ENCODE results near the gene PDE4B.
"Not testable (repeated sequence)": the region's sequence is repeated elsewhere in the genome, so short reads cannot be mapped to it uniquely, and the experiment has no call there.

PDE4B gene

DNA sequence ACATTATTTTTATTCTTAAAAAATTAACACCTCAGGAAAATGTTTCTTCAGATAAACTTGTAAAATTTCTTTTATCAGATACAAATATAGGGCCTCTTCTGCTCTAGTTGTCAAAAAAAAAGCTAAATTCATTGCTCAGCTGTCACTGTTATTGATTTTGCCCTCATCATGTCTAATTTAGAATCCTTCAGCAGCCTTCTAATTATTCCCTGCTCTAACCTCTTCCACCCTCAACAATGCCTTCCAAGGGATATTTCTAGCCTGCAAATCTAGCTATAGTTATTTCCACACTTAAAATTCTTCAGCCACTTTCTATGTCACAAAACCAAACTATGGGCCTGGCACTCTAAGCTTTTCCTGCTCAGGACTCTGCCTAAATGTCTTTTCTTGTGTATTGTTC is 25.2 kb downstream of the PDE4B start:
- no peak for DNase-seq

DNA sequence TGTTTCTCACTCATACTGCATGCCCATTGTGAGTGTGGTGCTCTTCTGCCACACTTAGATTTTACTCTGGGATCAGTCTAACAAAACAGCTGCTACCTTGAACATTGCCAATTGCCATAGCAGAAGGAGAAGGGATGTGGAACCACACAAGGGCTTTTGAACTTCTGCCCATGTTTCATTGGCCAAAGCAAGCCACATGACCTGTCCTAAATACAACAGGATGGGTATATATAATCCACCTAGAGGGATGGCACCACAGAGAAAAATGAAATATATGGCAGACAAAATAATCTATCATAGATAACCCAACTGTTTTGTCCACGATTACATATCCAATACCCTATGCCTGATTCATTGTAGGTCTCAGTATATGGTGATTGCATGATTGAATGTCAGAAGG is 26.3 kb downstream of the PDE4B start:
- DNase-seq, result no peak

DNA sequence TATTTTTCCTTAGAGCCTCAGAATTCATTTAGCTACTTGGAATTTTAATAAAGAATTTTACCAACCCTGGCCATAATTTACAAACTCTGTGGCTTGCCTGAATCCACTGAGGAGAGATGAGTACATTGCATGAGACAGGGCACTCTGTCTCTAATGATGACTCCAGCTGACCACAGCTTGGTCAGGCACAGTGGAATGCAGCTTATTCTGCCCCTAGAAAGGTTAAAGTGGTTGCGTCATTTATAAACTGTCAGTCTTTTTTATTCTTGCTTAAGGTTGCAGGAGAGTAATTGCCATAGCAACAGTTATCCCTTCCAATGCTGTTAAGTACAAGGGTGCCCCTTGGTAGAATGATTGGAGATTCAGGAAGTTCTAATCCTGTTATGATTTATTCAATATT is 28.3 kb downstream of the PDE4B start:
- no peak for DNase-seq

DNA sequence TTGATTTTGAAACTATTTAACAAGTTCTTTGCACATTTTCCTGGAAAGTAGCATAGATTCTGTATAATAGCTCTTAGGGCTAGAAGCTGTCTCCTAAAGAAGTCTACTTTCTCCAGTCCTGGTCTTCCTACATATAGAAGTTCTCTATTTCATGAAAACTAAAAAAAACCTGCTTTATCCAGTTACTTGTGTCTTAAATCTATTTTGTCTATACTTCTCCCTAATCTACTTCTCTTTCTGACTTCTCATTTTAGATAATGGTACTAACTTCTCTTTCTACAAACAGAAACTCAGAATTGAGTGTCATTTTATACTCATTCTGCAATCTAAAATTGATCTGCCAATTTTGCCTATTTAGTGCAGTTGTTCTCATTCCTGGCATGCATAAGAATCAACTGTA is 28.7 kb downstream of the PDE4B start:
- DNase-seq, result no peak

DNA sequence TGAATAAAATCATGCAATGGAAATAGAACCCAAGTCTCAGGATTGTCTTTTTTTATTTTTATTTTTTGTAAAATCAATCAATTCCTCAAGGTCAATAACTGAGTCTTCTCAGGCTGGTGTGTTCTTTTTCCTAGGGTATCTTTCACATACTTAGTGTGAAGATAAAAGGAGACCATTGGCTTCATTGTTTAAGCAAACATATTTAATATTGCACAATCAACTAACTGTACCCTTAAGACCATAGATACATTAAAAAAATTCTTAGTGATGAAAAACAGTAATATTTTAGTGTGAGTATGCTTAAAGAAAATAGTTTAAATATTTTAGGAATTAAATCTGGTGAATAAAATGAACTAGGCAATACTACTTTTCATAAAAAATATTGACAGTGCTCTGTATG is 31.4 kb downstream of the PDE4B start:
- DNase-seq, result no peak

DNA sequence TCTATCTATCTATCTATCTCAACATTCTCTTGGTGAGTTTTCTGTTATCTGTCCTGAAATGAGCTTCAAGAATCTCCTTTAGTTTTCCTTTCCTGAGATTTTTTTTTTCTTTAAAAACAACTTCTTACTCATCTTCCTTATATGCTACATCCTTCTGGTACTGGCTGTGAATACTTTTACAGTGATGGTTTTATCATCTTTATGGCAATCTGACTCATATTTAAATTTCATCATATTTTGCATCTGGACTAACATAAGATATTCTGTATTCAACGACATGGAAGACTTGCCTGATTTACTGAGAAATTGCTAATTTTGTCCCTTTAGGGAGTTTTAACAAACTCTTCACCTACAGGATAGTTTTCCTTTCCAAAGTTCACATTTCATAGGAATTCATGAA is 33.0 kb downstream of the PDE4B start:
- DNase-seq, result no peak

DNA sequence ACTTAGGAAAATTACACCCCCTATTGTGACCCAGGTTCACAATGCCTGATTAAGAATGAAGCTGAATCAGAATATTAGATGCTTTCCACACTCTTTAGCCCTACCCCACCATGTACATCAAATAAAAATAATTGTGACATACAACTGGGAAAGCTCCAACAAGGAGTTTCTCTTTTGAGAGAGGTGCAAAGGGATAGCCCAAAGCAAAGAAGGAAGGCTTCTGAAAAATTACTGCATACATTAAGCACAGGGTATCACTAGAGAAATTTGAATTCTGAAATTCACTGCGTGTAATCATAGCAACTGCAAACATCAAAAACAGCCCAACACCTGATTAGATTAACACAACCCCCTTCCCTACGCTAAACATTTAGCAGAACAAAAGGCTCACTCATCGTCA is 34.1 kb downstream of the PDE4B start:
- DNase-seq, result no peak

DNA sequence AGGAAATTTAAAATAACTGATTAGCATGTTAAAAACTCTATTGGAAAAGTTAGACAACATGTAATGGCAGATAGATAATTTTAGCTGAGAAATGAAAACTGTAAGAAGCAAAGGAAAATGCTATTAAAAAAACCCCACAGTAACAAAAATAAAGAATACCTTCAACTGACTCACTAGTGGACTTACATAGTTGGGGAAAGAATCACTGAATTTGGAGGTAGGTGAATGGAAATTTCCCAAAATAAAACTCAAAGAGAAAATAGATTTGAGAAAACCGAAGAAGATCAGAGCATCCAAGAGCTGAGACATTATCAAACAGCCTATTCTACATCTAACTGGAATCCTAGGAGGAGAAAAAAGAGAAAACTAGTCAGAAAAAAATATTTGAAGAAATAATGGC is 34.7 kb downstream of the PDE4B start:
- no peak for DNase-seq

DNA sequence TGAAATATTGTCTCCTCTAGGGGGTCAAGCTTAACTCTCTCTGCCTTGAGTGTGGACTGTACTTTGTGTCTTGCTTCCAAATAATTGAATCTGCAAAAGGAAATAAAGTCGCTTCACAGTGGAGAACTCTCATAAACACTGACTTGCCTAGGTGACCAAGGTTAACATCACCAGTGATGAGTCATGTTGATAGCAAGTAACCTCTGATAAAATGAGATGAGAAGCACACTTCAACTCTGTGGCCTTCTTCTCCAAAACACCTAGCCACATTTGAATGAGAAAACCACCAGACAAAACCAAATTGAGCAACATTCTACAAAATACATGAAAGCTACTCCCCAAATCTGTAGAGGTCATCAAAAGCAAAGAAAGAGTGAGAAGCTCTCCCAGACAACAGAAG is 37.6 kb downstream of the PDE4B start:
- DNase-seq, result no peak

DNA sequence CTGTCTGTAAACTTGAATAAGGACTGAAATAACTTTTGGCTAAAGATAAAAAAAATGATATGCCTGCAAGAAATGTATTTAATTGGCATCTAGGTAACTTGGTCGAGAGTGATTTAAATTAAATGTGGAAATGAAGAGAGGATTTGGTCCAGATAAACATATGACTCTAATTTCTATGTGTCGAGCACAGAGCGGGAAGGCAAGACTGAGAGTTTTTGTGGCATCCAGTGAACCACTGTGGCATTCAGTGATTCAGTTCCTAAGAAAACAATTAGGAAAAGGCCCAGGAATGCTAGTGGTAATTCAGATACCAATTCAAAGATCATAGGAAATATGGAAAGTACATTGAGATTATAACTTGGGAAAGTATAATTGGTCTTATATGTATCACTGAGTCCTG is 39.6 kb downstream of the PDE4B start:
- DNase-seq, result no peak

DNA sequence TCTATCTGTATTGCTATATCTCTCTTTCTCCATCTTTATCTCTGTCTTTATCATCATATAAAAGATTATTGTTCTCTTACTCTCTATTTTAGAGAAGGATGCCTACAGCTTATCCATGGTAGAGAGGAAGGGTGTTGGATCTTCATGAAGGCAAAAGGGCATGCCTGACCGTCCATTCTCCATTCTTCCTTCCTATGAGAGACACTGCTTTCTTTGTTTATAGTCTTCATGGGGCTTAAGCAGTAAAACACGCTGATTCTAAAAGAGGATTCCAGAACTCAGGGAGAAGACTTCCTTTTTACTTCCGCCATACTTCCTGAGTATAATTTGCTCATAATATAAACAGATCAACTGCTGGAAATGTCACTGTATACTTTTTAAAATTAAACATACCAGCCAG is 44.0 kb downstream of the PDE4B start:
- DNase-seq, result no peak

DNA sequence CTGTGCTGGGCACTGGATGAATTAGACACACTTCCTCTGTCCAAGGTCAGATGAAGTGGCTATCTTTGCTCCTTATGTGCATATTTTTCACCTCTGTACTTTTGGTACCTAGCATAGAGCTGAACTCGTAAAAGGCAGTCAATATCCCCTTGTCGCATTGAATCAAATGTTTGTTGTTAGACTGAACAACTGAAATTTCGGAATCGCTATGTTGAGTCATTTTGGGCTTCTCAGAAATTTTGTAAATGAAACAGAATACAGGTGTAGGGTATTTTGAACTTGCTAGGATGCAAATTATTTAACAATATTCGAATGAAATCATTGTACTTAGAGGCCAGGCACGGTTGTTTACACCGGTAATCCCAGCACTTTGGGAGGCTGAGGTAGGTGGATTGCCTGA is 48.0 kb downstream of the PDE4B start:
- DNase-seq, result no peak

DNA sequence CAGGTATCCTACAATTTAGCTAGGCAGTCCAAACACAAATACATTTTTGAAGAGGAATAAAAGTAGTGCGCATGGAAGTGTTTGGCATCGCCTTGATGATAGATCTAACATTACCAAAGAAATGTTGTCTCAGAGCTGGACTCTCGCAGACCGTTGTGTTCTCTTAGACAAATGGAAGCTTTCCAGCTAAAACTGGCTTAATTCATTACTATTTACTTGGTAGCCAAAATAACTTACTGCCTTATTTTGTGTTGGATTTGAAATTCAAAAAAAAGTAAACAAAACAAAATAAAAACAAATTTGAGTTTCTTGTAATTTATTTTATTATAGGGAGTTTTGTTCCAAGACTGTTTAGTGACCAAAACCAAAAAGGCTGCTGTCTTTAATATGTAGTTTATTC is 51.6 kb downstream of the PDE4B start:
- DNase-seq, result no peak

DNA sequence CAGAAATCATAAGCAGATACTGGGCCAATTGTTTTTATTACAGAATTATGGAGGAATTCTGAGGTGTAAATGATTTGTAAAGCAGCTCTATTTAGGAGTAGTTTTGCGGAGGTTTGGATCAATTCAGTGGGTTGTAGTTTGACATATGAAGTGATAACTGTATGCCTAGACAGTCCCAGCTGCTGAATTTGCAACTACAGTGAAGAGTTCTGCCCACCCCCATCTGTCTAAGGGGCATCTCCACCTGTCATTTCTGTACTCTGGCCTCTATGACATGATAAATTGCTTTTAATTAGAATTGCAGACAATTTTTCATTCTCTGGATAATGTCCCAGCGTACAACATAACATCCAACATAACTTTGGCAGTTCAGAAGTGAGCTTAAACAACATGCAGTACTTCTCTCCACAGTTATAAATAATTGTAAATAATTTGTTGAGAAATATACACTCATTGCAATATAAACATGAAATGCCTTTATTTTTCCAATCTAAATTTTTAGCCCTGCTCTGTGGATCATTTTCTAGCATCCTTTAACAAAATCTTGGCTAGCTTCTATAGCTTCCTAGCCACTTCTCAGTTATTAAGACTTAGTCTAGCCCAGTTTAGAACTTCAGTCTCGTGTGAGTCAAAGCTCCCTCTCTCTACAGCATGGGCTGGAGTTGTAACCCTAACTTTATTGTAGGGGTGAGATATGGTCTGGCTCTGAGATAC is 52.3 kb downstream of the PDE4B start:
- no peak for DNase-seq

DNA sequence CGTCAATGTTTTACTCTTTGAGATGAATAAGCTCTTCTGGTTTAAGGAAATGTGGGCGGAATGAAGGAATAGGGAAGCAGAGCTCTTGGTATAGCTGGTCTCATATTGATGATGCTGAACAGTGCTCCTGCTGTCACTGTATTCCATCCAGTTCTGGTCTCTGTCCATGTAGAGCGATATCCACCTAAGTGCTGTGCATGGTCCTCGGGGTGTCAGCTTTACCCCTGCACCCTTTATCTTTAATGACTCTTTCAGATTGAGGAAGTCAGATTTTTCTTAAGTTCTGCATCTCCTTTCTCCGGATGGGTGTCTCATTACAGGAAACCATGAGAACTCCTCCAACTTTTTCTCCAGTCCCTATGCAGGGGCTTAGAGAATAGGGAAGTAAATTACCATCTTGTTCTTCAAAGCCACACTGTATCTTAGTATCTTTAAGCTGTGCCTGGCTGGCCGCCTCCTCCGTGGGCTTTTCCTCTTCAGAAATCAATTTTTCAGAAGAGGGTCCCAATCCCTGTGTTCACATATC is 52.9 kb downstream of the PDE4B start:
- DNase-seq, result no peak

DNA sequence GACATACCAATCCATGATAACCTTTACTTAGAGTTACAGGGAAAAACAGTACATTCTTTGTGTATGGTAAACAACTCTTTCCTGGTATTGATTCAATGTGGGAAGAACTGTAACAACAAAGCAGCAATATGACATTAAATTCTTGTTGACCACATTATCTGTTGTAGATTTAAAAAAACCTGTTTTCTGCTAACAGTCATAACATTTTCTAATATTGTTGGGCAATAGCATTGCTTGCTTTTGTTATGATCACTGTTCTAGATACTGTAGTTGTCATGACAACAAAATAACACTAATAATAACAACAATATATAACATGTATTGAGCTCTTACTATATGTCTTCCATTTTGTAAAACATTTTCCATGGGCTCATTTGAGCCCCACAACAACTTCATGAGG is 54.2 kb downstream of the PDE4B start:
- no peak for DNase-seq

DNA sequence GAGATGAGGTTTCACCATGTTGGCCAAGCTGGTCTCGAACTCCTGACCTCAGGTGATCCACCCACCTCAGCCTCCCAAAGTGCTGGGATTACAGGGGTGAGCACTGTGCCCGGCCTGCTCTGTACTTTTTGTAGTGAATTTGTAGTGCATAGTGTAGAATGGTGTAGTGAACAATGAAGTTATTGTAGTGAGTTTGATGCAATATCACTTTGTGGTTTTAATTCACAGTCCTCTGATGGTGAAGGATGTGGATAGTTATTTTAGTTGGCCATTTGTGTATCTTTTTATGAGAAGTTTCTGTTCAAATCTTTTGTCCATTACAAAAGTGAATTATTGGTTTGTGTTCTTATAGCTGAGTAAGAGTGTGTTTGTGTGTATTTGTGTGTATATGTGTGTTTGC is 57.6 kb downstream of the PDE4B start:
- DNase-seq, result no peak

DNA sequence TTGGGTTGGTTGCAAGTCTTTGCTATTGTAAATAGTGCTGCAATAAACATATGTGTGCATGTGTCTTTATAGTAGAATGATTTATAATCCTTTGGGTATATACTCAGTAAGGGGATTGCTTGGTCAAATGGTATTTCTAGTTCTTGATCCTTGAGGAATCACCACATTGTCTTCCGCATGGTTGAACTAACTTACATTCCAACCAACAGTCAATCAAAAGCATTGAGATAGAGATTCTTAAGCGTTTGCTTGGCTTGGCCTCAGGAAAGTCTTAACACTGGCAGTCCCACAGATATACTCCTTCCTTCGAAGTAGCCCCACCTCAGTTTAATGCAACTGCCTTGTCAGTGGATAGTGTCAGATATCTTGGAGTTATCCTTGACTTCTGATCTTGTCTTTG is 63.9 kb downstream of the PDE4B start:
- not testable (repeated sequence) for DNase-seq

DNA sequence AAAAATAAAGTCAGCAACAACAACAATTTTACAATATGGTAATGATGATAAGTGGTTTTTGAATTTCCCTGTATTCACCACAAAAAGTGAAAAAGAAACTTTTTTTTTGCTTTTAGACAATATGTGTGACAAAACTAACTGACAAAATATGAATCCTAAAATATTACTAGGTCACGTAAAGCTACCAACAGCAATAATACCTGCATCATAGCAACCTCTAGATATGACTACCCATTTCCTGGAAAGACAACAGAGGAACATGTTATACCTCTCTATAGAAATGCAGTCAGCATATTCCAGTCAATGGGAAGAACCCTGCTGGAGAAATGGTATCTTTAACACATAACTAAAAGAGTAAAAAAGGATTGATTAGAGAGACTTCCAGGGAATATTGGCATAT is 73.7 kb downstream of the PDE4B start:
- DNase-seq, result no peak

DNA sequence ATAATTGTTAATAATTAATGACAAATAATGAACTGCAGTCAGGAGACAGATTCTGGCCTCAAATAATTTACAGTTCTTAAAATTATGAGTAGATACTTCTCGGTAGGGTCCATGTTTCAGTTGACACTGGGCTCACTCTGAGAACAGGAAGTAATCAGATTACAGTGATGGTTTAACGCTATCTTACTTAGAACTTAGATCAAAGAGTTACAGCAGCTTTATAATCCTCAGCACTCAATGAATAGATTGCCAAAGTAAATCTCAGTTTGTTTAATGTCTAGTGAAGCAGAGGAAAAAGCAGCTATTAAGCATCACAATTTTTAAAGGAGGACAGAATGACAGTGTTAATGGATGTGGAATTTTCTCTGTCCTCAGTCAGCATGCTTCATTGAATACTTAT is 79.6 kb downstream of the PDE4B start:
- no peak for DNase-seq

DNA sequence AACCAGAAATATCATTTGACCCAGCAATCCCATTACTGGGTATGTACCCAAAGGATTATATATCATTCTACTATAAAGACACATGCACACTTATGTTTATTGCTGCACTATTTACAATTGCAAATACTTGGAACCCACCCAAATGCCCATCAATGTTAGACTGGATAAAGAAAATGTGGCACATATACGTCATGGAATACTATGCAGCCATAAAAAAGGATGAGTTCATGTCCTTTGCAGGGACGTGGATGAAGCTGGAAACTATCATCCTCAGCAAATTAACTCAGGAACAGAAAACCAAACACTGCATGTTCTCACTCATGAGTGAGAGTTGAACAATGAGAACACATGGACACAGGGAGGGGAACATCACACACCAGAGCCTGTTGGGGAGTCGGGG is 85.6 kb downstream of the PDE4B start:
- DNase-seq, result not testable (repeated sequence)

DNA sequence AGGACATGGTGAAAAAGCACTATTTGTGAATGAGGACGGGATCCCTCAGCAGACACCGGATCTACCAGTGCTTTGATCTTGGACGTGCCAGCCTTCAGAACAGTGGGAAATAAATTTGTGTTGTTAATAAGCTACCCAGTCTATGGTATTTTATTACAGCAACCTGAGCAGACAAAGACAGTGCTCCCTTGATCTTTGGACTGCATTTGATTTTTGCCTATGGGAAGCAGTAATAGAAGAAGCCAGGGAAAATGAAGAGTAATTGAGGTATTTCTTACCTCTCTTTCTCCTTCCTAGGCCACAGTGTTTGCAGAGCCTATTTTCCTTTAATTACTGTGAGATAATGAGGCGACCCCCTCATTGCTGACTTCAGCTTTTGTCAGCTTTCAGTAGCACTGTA is 87.9 kb downstream of the PDE4B start:
- DNase-seq, result no peak

DNA sequence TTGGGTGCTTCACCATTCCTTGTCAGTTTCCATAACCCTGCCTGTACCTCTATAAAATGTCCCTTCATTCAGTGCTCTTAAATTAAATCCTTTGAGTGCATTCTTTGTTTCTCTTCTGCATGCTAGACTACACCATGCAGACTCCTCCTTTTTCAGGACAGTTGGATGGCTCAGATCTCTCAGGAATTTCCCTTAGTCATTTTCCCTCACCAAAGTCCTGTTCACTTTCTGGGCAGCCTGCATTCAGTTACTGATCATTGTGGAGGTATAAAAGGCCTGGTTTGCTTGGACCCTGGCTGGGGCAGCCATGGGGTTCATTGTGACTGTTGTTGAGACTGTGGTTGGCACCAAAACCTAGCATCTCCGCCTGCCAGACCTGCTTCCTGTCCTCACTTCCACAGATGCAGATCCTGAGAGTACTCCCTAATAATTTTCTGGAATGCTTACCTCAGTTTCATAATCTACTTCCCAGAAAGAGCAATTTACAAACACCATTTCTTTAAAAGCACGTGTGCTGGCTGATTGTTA is 88.4 kb downstream of the PDE4B start:
- no peak for DNase-seq

DNA sequence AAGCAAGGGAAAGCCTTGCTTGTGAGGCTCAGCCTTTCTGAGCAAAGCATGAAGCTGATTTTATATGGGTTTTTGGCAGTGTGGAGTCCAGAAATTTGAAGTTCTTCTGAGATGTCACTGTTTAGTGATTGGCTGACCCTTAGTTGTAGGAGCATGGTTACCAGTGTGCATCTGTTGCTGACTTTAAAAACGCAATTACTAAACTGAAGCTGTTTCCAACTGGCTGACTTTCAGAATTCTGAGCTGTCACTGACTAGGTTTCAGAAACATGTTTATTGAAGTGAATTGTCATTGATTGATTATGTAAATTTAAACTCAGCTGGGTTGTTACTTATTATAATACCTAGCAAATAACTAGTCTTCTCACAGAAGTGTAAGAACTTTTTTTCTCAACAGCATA is 89.4 kb downstream of the PDE4B start:
- DNase-seq, result no peak

DNA sequence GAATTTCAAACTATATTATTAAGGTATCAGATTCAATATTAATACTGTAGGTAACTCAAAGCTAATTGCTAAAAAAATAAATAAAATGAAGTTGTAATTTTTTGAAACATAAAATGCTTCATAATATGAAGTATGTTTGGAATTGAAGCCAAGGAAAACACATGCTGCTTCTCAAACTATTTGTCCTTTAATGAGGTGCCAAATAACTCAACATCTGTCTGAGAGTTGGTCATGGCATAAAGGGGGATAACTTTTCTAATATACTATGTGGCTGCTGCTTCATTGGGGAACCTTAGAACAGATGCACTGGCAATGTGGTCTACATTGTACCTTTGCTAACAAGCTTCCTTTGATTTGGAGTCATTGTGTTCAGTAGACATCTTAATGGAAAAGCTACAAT is 96.7 kb downstream of the PDE4B start:
- no peak for DNase-seq

All from central memory CD4-positive, alpha-beta T cell (primary cell).